ENCODE measurements around the gene SPACA6. TPM values are rescaled to one million over a fixed set of nuclear protein-coding genes. Genes with fewer than 3 reads are reported as not detected.
"Not testable (repeated sequence)": the region's sequence is repeated elsewhere in the genome, so short reads cannot be mapped to it uniquely, and the experiment has no call there.

The SPACA6 gene, protein sequence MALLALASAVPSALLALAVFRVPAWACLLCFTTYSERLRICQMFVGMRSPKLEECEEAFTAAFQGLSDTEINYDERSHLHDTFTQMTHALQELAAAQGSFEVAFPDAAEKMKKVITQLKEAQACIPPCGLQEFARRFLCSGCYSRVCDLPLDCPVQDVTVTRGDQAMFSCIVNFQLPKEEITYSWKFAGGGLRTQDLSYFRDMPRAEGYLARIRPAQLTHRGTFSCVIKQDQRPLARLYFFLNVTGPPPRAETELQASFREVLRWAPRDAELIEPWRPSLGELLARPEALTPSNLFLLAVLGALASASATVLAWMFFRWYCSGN
- total RNA-seq = 1.7 and 3.5 TPM in 2 replicates

DNA sequence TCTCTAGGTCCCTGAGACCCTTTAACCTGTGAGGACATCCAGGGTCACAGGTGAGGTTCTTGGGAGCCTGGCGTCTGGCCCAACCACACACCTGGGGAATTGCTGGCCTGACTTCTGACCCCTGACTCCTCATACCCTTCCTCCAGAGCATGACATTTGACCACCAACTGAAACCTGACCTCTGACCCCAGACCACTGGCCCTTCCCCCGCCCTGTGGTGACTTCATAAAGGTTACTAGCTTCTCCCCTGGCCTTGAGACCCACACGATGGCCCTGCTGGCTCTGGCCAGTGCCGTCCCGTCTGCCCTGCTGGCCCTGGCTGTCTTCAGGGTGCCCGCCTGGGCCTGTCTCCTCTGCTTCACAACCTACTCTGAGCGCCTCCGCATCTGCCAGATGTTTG lies at the start of gene SPACA6:
Gene SPACA6 (plus strand): TSS at position 71 of the 400 bp plus-strand sequence. CDS start 197 bp downstream, at position 268.
- no peak for DNase-seq (ENCODE audit: low read depth)

DNA sequence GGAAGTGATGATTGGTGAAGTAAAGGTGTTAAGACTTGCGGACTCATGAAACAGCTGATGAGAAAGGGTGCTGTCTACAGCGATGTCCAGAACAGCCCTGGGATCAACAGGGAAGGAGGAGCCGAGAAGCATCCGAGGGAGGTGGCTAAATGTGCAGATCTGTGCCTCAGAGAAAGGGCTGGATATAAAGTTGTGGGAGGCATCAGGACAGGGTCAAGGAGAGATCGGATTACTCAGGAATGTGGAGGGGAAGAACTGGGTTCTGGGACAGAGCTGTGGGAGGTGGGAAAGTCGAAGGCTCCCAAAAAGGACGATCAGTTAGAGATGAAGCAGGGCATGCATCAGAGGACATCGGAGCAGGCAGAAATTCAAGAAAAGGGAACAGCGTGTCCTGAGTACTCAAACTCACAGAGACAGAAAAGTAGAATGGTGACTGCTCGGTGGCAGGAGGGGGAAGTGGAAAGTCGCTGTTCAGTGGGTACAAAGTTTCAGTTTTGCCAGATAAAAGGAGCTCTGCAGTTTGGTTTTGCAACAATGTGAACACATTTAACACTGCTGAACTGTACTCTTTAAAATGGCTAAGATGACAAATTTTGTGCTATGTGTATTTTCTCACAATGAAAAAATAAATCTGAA lies 48.4 kb upstream of the SPACA6 start:
- no peak for DNase-seq (ENCODE audit: low read depth)

DNA sequence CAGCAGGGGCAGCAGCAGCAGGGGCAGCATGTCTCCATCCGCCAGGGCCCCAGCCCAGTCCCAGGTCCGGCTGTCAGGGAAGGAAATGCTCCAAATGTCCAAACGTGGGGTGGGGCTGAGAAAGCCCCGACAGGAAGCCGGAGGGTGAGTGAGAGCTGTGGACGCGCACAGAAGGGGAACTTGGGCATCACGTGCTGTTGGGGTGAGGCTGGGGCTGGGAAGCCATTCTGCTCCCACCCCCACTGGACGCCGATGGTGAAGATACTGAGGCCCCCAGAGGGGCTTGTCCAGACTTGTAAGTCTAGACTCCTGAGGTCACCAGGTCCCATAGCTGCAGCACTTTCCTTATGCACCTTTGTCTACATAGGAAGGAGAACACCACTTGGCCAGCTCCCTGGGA lies 46.4 kb upstream of the SPACA6 start, which contains the start of gene SIGLEC14:
Gene SIGLEC14 (minus strand): TSS at position 96 of the 400 bp plus-strand sequence. CDS start 66 bp downstream, at position 30.
- not testable (repeated sequence) for DNase-seq (ENCODE audit: low read depth)

DNA sequence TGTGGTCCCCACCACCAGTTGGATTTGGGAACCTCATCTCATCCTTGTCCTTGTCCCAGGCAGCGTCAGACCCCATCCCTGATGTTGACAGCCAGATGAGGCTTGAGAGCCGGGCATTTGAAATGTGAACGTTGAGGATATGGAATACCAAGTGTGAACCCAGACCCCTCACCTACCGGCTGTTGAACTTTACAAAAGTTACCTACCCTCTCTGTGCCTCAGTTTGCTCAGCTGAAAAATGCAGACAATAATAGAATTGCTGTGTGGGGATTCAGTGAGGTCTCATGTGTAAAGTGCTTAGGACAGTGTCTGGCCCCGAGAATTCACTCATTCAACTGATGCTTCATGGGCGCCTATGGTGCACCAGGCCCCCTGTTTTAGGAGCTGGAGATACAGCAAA lies 45.8 kb upstream of the SPACA6 start:
- DNase-seq (ENCODE audit: low read depth) = no peak

DNA sequence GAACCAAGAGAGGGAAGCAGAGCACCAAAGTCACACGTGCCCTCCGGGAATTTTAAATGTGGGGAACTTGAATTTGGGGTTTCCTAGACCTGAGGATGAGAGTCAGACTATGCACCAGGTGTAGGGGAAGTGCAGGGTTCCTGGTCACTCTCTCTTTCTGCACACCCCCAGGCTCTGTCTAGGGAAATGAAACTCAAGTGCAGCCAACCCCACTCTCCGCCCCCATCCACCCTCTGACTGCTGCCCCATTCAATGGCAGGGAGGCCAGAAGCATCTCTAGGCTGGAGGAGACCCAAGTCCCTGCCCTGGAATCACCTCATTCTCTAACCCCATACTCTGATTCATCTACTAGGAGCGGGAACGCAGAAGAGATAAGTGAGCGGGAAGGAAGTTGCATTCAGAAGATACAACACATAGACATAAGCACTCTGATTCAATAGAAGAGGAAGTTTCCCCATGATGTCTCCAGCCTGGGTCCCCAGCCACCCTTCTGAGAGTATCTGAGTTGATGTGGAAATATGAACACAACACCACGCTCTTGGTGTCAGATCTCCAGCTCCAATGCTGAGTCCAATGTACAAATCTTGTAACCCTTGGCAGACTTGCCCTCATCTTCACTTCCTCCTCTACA lies 41.8 kb upstream of the SPACA6 start:
- DNase-seq (ENCODE audit: low read depth) = no peak

DNA sequence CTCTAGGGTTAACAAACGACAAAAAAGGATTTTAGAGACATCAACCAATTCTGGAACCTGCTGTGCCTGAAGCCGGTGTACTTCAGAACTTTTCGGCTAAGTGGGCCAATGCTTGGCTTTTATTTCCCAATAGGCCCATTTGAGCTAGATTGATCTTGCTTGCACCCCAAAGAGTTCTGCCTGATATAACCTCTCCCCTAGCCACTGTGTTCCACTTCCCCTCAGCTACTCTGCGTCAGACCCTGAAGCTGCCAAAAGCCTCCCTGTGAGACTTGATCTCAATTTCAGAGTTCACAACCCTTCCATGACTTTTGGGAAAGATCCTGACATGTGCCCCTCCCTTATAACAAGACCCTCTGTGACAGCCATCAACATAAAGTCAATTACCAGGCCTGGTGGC lies 40.9 kb upstream of the SPACA6 start:
- DNase-seq (ENCODE audit: low read depth) = no peak

DNA sequence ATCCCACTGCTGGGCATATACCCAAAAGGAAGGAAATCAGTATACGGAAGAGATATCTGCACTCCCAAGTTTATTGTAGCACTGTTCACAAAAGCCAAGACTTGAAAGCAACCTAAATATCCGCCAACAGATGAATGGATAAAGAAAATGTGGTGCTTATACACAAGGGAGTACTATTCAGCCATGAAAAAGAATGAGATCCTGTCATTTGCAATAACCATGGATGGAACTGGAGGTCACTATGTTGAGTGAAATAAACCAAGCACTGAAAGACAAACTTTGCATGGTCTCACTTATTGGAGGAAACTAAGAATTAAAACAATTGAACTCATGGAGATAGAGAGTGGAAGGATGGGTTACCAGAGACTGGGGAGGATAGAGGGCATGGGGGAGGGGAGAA lies 40.0 kb upstream of the SPACA6 start:
- DNase-seq (ENCODE audit: low read depth) = no peak

DNA sequence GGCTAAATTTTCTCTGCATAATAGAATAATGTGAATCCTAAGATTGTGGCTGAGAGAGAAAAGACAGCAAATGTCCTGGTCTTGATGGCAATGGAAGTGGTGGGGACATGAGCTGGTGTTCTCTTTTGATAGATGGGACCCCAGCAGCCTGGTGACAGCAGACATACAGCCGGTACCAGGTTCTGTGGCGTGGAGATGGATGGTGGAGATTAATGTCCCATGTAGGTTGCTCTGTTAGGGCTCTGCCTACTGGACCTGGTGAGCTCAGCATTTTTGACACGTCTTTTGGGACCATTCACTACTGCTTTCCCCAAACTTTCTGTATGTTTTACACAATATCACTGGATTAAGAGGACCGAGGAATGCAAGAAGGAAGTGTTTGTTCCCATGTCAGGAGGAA lies 38.3 kb upstream of the SPACA6 start:
- no peak for DNase-seq (ENCODE audit: low read depth)

DNA sequence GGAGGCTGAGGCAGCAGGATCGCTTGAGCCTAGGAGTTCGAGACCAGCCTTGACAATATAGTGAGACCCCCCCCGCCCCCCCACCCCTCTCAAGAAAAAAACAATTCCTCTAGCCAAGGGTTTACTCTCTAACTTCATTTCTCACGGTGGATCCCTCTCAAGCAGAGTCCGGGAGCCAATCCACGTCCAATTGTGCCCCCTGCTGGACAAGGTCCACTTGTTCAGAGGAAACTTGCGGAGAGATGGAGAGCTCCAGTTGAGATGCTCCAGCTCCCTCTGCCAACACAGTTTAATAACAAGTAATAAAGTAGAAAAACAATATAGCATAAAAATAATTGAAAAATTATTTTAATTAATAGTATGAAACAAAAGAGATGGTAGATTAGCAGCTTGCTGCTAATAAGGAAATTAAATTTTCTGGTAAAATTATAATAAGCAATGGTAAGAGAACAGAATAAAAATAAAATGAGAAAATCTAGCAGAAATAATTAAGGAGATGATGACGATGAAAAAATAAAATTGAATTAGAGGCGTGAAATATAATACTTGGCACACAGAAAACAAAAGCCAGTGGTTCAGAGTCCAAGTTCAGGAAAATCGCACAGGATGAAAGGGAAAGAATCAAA lies 32.0 kb upstream of the SPACA6 start:
- DNase-seq (ENCODE audit: low read depth) = peak; percentile 69

DNA sequence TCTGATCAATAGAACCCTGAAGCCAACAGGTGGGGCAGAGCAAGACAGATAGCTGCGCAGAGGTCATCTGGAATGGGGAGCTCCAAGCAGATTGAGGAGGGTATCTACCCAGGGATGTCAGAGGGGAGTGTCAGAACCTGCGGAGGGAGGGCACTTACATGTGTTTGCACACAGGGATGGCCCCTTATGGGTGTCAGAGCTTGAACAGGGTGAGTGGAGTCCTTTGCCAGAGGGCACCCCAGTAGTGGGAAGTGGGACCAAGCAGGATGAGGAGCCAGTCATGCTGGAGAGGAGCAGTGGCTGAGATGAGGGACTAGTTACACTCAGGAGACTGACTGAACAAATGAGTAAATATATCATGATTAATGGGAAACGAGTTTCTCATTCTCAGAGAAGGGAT lies 29.5 kb upstream of the SPACA6 start:
- DNase-seq (ENCODE audit: low read depth) = no peak

DNA sequence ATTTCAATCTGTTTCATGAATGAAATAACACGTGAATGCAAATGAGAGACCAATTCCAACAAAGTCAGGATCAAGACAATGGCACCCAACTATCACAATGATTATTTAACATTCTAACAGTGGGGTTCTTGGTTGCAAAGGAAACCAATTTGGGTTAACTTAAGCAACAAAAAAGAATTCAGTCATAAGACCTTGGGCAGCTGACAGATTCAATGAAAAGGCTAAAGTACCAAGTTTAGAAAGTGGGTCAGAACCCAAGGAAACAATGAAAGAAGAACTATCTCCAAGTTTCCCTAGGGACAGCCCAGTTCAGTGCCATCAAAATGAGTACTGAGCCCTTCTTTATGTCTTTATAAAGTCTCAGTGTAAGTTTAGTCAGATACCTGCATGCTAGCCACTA lies 29.0 kb upstream of the SPACA6 start:
- DNase-seq (ENCODE audit: low read depth) = no peak

DNA sequence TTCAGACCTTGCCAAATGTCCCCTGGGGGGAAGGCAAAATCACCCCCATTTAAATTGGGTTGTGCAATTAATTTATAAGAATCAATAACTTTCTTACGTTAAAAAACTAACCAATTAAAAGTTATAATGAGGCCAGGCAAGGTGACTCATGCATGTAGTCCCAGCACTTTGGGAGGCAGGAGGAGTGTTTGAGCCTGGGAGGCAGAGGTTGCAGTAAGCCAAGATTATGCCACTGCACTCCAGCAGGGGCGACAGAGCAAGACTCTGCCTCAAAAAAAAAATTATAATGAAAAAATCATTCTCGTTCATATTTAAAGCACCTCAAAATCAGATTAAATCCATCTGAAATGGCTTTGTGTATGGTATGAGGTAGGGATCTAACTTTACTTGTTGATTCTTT lies 28.1 kb upstream of the SPACA6 start:
- DNase-seq (ENCODE audit: low read depth) = no peak

DNA sequence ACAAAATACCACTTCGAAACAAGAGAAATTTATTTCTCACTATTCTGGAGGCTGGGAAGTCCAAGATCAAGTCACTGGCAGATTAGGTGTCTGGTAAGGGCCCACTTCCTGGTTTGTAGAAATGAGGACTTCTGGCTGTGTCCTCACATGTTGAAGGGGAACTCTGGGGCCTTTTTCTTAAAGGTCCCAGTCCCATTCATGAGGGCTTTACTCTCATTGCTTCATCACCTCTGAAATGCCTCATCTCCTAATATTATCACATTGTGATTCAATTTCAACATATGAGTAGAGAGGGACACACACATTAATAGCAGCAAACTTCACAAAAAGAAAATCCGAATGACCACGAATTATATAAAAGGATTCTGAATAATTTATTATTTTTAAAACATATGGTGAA lies 24.9 kb upstream of the SPACA6 start:
- no peak for DNase-seq (ENCODE audit: low read depth)

DNA sequence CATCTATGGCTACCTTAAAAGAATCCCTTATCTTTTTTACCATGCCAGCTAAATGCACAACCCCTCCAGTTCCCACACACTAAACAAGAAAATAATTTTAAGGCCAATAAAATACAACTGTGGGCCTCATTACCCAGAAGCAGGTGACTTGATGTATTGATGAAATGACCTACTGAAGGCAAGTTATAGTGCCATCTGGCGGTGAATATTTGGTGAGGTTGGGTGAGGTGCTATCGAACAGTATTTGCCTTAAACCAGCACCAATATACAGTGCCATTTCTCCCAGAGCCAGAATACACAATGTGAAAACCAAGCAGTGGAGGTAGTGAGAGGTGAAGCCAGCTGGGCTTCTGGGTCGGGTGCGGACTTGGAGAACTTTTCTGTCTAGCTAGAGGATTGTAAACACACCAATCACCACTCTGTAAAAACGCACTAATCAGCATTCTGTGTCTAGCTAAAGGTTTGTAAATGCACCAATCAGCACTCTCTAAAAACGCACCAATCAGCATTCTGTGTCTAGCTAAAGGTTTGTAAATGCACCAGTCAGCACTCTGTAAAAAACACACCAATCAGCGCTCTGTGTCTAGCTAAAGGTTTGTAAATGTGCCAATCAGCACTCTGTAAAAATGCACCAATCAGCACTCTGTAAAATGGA lies 17.1 kb upstream of the SPACA6 start:
- peak; percentile 38 for DNase-seq (ENCODE audit: low read depth)

DNA sequence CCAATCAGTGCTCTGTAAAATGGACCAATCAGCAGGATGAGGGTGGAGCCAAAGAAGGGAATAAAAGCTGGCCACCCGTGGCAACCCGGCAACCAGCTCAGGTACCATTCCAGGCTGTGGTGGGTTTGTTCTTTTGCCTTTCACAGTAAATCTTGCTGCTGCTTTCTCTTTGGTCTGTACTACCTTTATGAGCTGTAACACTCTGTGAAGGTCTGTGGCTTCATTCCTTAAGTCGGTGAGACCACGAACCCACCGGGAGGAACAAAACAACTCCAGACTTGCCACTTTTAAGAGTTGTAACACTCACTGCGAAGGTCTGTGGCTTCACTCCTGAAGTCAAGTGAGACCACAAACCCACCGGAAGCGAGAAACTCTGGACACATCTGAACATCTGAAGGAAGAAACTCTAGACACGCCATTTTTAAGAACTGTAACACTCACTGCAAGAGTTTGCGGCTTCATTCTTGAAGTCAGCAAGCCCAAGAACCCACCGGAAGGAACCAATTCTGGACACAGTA lies 16.5 kb upstream of the SPACA6 start:
- no peak for DNase-seq (ENCODE audit: low read depth)

DNA sequence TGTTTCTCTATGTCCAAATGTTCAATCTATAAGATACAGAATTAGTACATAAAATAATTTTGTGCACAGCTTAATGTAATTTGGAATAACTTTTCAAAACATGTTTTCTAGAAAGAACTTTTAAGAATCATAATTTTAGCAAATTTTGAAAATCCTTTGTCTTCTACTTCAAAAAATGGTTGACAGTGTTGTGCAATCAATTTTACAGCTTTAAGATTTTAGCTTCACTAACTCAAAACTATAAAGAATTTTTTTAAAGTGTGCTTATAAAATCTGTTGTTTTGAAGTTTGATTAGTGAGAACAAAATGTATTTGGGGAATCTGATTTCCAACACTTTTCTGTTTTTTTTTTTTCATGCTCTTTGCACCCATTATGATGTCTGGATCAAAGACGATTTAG lies 12.7 kb upstream of the SPACA6 start:
- DNase-seq (ENCODE audit: low read depth) = no peak

DNA sequence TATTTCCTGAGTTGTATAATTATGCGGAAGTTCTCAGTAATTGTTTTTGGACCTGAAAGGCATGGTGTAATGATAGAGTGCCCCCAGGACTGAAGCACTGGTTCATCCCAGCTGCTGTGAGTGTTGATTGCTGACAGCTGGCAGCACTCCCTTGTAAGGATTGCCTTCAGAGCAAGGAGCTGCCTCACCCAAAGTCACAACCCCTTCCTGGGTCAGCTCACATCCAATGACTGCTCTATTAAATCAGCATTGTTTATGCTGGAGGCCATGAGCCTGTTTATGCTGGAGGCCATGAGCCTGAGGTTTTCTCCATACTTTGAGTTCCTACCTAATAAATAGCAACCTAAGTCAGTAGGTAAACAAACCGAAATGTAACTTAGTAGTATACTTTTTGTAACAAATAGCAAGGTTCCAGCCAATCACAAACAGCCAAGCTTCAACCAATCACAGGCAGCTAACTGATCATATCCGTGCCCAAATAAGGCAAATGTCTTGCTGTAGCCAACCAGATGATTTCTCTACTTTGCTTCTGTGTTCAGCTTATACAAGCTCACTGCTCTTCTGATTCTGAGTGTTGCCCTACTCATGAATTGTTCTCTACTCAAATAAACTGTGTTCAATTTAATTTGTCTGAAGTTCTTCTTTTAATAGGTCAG lies 11.7 kb upstream of the SPACA6 start:
- DNase-seq (ENCODE audit: low read depth) = peak; percentile 44

DNA sequence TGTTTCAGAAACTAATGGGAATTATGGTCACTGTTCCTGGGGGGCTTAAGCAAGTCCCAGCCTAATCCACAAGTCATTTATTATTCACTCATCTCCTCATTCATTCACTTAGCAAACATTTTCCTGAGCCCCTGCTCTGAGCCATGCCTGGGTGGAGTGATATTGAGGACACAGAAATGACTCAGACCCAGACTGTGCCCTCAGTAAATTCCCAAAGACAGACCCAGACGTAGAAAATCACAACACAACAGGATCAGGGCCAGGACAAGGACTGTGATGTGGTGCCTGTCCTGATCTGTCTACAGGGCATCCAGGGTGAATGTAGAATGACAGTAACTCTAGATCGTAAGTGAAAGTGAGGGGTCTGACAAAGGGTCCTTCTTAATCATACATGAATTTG lies 7.0 kb upstream of the SPACA6 start:
- DNase-seq (ENCODE audit: low read depth) = no peak

DNA sequence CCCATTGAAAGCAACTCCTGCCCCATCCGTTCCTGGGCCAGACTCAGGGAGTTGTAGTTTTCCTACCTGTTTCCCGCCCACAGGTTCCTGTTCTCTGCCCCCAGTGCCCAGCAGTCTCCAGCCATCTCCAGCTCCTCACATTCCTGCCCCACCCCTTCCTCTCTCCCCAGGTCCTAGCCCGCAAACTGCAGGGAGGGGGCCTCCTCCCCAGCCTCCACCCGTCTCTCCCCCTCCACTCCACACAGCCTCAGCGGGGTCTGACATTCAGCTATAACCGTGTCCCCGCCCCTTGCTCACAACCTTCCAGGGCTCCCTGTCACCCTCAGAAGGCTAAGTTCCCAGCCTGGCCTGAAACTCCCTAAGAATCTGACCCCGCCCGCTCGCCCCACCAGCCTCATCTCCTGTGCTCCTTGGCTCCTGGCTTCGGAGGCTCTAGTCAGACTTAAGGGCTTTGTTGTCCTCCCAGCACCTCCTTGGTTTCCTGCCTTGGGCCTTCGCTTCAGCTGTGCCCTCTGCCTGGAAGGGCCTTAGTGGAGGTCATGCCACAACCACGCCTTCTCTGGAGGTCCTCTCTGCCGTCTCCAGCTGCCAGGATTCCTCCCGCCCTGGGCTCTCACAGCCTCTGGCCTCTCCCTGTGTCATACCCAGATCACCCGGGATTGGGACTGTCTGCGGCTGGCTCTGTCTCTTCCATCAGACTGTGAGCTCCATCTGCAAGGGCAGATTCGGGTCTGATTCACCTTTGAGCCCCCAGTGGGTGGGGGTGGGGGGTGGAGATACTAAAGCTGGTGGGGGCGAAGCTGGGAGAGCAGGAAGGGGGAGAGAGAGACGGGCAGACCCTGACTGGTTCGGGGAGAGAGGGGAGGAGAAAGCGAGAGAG lies 5.1 kb upstream of the SPACA6 start:
- peak; percentile 47 for DNase-seq (ENCODE audit: low read depth)

Data from renal cortical epithelial cell (primary cell).